GM12878 (cell line): ENCODE measurements around the gene HELZ. TPM values are rescaled to one million over a fixed set of nuclear protein-coding genes. Genes with fewer than 3 reads are reported as not detected.

Experiments
- BCL11A ChIP-seq: IDR thresholded peaks from 2 replicates; pipeline ENCODE4 v1.6.1; 2011; ENCODE audit warnings: low read depth, low read length
- BHLHE40 ChIP-seq, 2 experiments: fragments of 450-650 bp in 1 of 2; IDR thresholded peaks; 2 replicates each; pipeline ENCODE4 v1.6.1; 2011 to 2017; ENCODE audit warnings: low read depth in 2 of 2, borderline replicate concordance in 1 of 2, improper control_type of control experiment in 1 of 2, low read length in 1 of 2, mild to moderate bottlenecking in 1 of 2
- CBX3 ChIP-seq: fragments of 200-600 bp; sonication (generic); IDR thresholded peaks from 2 replicates; pipeline ENCODE4 v1.6.1; 2016; ENCODE audit warnings: low read depth, borderline replicate concordance
- EED ChIP-seq: sonication (generic); IDR thresholded peaks from 2 replicates; pipeline ENCODE4 v1.6.1; 2016; ENCODE audit warnings: antibody characterized with exemption, low read depth
- EP300 ChIP-seq, 2 experiments: fragments of 150-350 bp in 1 of 2; IDR thresholded peaks; 2 replicates each; pipeline ENCODE4 v1.6.1; 2011 to 2012; ENCODE audit warnings: low read depth in 2 of 2, low read length in 2 of 2, borderline replicate concordance in 1 of 2, improper control_type of control experiment in 1 of 2, inconsistent platforms in 1 of 2; ENCODE audit not compliant: control insufficient read depth in 1 of 2
- FOXK2 ChIP-seq: fragments of 450-650 bp; IDR thresholded peaks from 2 replicates; pipeline ENCODE4 v1.6.1; 2017; ENCODE audit warnings: mild to moderate bottlenecking, moderate library complexity
- KAT2A ChIP-seq: conservative IDR thresholded peaks from 2 replicates; pipeline ENCODE4 v1.6.1; 2011; ENCODE audit warnings: low read depth, low read length; ENCODE audit not compliant: control insufficient read depth
- MEF2A ChIP-seq: IDR thresholded peaks from 2 replicates; pipeline ENCODE4 v1.6.1; 2011; ENCODE audit warnings: low read depth, mild to moderate bottlenecking, low read length, moderate library complexity; ENCODE audit not compliant: insufficient read depth
- NFIC ChIP-seq: IDR thresholded peaks from 2 replicates; pipeline ENCODE4 v1.6.1; 2012; ENCODE audit warnings: low read depth, mild to moderate bottlenecking, inconsistent platforms, low read length, moderate library complexity
- RAD21 ChIP-seq: IDR thresholded peaks from 2 replicates; pipeline ENCODE4 v1.6.1; 2011; ENCODE audit warnings: mild to moderate bottlenecking, low read depth, low read length, moderate library complexity; ENCODE audit not compliant: insufficient read depth
- STAT3 ChIP-seq: IDR thresholded peaks from 2 replicates; pipeline ENCODE4 v1.6.1; 2011; ENCODE audit warnings: low read depth, low read length, improper control_type of control experiment
- polyA plus RNA-seq, 11 experiments: library from polyadenylated mRNA; depleted of rRNA in 4 of 11; unstranded in 6 of 11; stranded (reverse) in 5 of 11; fragments of >200 nt; fragmentation: Nextera tagmentation in 4 of 11; fragmentation: Illumina TruSeq in 1 of 11; extraction: Ambion mirVana in 4 of 11; extraction: Trizol in 1 of 11; gene quantifications; 1 replicate in 1 of 11; 2 replicates in 10 of 11; pipeline versions ENCODE4 v1.2.1 to v1.2.3, GENCODE V29; 2011 to 2016; ENCODE audit warnings: inconsistent platforms in 2 of 11, missing spikeins in 2 of 11, low read depth in 1 of 11
- total RNA-seq, 4 experiments: library from RNA; depleted of rRNA in 3 of 4; stranded (reverse); fragments of >200 nt in 3 of 4; fragmentation: Illumina TruSeq in 1 of 4; extraction: Trizol in 1 of 4; gene quantifications; 2 replicates each; pipeline versions ENCODE4 v1.2.1 to v1.2.3, GENCODE V29; 2013 to 2021
- TF ChIP-seq, protein P1 (sequence below): IDR thresholded peaks from 2 replicates; pipeline ENCODE4 v1.6.1; 2012; ENCODE audit warnings: low read length, inconsistent platforms
- TF ChIP-seq, protein P2 (sequence below): fragments of 450-650 bp; IDR thresholded peaks from 2 replicates; pipeline ENCODE4 v1.6.1; 2017; ENCODE audit warnings: low read depth, mild to moderate bottlenecking, moderate library complexity
- TF ChIP-seq, protein P3 (sequence below): fragments of 450-650 bp; IDR thresholded peaks from 2 replicates; pipeline ENCODE4 v1.6.1; 2016; ENCODE audit warnings: mild to moderate bottlenecking
- TF ChIP-seq, protein P4 (sequence below): fragments of 450-650 bp; formaldehyde crosslinking; IDR thresholded peaks from 2 replicates; pipeline ENCODE4 v1.4.0; 2020; ENCODE audit warnings: mild to moderate bottlenecking, moderate library complexity
- TF ChIP-seq, protein P5 (sequence below): fragments of 450-650 bp; IDR thresholded peaks from 2 replicates; pipeline ENCODE4 v1.6.1; 2017; ENCODE audit warnings: antibody characterized with exemption, mild to moderate bottlenecking, moderate library complexity

Gene HELZ
- total and polyA plus RNA-seq, 10 of the 15 experiments (the other 5 are each of a cell fraction or from before 2014, with no cell fraction given), result 1.5 to 36.8 (median 19.1) TPM

DNA sequence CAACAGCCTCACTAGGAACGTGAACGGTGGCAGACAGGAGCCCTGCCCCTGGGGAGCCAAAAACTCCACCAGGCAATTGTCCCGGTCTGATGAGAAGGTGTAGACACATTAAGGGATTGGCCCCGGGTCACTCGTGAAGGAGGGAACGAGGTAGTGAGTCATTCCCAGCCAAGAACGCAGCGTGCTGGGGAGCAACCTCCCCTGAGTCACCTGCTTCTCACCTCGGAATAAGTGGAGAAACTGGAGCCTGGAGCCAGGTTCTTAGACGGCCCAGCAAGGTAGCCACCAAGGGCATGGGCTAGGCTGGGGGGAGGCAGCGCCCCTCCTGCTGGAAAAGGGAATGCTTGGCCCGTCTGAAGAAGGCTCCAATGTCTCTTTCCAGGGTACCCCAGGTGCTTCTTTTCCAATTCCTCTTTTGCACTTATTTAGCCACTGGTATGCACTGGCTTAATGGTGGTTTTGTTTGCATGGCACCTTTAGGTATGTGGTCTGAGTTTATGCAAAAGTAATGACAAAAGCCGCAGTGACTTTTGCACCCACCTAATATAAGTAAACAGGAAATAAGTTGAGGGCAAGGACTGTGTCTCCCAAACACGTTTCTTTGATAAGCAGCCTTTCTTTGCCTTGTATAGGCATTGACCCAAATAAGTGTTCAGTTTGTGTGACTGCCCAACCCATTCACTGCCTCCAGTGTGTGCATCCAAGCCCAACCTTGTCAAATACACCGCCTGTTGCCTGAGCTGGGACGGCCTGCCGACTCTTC is 1.8 kb upstream of the HELZ start (continued):
- TF ChIP-seq BCL11A (peak; percentile 31; the same call in 1 of the 2 replicates), EP300 (IDR thresholded peaks at IDR 0.05; ENCODE audit: borderline replicate concordance in 1 of 2, control insufficient read depth in 1 of 2, low read depth in 2 of 2, low read length in 2 of 2) (peak; percentile 55 to 69; a peak in 2 of 4 replicates), FOXK2 (peak; percentile 84), NFIC (peak; percentile 66; the same call in 1 of the 2 replicates), MEF2A (0 out of 2 replicates have a peak, but pooled peaks have one; percentile 14), BHLHE40 (IDR thresholded peaks at IDR 0.05; ENCODE audit: borderline replicate concordance in 1 of 2, low read depth in 2 of 2, low read length in 1 of 2) (peak; percentile 63 to 72; a peak in 3 of 4 replicates), EED (no peak; the same call in 1 of the 2 replicates), KAT2A (no peak), STAT3 (no peak), RAD21 (no peak), CBX3 (no peak)
- TF ChIP-seq, protein P1, sequence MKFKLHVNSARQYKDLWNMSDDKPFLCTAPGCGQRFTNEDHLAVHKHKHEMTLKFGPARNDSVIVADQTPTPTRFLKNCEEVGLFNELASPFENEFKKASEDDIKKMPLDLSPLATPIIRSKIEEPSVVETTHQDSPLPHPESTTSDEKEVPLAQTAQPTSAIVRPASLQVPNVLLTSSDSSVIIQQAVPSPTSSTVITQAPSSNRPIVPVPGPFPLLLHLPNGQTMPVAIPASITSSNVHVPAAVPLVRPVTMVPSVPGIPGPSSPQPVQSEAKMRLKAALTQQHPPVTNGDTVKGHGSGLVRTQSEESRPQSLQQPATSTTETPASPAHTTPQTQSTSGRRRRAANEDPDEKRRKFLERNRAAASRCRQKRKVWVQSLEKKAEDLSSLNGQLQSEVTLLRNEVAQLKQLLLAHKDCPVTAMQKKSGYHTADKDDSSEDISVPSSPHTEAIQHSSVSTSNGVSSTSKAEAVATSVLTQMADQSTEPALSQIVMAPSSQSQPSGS, result 0 out of 2 replicates have a peak, but pooled peaks have one; percentile 40
- TF ChIP-seq, protein P2, sequence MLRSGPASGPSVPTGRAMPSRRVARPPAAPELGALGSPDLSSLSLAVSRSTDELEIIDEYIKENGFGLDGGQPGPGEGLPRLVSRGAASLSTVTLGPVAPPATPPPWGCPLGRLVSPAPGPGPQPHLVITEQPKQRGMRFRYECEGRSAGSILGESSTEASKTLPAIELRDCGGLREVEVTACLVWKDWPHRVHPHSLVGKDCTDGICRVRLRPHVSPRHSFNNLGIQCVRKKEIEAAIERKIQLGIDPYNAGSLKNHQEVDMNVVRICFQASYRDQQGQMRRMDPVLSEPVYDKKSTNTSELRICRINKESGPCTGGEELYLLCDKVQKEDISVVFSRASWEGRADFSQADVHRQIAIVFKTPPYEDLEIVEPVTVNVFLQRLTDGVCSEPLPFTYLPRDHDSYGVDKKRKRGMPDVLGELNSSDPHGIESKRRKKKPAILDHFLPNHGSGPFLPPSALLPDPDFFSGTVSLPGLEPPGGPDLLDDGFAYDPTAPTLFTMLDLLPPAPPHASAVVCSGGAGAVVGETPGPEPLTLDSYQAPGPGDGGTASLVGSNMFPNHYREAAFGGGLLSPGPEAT, result peak; percentile 64; the same call in 1 of the 2 replicates
- TF ChIP-seq, protein P3, sequence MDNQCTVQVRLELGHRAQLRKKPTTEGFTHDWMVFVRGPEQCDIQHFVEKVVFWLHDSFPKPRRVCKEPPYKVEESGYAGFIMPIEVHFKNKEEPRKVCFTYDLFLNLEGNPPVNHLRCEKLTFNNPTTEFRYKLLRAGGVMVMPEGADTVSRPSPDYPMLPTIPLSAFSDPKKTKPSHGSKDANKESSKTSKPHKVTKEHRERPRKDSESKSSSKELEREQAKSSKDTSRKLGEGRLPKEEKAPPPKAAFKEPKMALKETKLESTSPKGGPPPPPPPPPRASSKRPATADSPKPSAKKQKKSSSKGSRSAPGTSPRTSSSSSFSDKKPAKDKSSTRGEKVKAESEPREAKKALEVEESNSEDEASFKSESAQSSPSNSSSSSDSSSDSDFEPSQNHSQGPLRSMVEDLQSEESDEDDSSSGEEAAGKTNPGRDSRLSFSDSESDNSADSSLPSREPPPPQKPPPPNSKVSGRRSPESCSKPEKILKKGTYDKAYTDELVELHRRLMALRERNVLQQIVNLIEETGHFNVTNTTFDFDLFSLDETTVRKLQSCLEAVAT, result no peak
- TF ChIP-seq, protein P4, sequence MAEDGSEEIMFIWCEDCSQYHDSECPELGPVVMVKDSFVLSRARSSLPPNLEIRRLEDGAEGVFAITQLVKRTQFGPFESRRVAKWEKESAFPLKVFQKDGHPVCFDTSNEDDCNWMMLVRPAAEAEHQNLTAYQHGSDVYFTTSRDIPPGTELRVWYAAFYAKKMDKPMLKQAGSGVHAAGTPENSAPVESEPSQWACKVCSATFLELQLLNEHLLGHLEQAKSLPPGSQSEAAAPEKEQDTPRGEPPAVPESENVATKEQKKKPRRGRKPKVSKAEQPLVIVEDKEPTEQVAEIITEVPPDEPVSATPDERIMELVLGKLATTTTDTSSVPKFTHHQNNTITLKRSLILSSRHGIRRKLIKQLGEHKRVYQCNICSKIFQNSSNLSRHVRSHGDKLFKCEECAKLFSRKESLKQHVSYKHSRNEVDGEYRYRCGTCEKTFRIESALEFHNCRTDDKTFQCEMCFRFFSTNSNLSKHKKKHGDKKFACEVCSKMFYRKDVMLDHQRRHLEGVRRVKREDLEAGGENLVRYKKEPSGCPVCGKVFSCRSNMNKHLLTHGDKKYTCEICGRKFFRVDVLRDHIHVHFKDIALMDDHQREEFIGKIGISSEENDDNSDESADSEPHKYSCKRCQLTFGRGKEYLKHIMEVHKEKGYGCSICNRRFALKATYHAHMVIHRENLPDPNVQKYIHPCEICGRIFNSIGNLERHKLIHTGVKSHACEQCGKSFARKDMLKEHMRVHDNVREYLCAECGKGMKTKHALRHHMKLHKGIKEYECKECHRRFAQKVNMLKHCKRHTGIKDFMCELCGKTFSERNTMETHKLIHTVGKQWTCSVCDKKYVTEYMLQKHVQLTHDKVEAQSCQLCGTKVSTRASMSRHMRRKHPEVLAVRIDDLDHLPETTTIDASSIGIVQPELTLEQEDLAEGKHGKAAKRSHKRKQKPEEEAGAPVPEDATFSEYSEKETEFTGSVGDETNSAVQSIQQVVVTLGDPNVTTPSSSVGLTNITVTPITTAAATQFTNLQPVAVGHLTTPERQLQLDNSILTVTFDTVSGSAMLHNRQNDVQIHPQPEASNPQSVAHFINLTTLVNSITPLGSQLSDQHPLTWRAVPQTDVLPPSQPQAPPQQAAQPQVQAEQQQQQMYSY (CRISPR knock-in tag), result no peak
- TF ChIP-seq, protein P5, sequence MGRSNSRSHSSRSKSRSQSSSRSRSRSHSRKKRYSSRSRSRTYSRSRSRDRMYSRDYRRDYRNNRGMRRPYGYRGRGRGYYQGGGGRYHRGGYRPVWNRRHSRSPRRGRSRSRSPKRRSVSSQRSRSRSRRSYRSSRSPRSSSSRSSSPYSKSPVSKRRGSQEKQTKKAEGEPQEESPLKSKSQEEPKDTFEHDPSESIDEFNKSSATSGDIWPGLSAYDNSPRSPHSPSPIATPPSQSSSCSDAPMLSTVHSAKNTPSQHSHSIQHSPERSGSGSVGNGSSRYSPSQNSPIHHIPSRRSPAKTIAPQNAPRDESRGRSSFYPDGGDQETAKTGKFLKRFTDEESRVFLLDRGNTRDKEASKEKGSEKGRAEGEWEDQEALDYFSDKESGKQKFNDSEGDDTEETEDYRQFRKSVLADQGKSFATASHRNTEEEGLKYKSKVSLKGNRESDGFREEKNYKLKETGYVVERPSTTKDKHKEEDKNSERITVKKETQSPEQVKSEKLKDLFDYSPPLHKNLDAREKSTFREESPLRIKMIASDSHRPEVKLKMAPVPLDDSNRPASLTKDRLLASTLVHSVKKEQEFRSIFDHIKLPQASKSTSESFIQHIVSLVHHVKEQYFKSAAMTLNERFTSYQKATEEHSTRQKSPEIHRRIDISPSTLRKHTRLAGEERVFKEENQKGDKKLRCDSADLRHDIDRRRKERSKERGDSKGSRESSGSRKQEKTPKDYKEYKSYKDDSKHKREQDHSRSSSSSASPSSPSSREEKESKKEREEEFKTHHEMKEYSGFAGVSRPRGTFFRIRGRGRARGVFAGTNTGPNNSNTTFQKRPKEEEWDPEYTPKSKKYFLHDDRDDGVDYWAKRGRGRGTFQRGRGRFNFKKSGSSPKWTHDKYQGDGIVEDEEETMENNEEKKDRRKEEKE, result no peak
